Posterior cingulate gyrus (tissue), 11 donors: ENCODE results near the gene RAB9A.
A peak's percentile ranks its signal among the peaks of the same experiment; 100 is the strongest.
"Not testable (repeated sequence)": the region's sequence is repeated elsewhere in the genome, so short reads cannot be mapped to it uniquely, and the experiment has no call there.

Experiments used
- DNase-seq, 10 donors: peaks; one replicate each; pipeline versions ENCODE4 v3.0.0 to v3.0.0-alpha.2; 2020 to 2021; ENCODE audit warnings: mixed read lengths in 3 of 10
- intact Hi-C: fragments of 100-400 bp; cut with DNase I; formaldehyde crosslinking; loops from one replicate; pipeline ENCODE4 v1.15.1; 2023

Gene RAB9A

GRCh38 chrX:13688958-13689740, at the start of gene RAB9A:
RAB9A (plus strand) TSS chrX:13689128; CDS start chrX:13708747, 19,619 bp downstream.
- peak; percentile 68 to 97 (median 77) for DNase-seq
- intact Hi-C loops, result loop anchor here (2.0 to 5.0 kb wide), 2 partner anchors 36 to 43 kb away; partner anchors contain the start of genes OFD1, TCEANC and TRAPPC2

DNA sequence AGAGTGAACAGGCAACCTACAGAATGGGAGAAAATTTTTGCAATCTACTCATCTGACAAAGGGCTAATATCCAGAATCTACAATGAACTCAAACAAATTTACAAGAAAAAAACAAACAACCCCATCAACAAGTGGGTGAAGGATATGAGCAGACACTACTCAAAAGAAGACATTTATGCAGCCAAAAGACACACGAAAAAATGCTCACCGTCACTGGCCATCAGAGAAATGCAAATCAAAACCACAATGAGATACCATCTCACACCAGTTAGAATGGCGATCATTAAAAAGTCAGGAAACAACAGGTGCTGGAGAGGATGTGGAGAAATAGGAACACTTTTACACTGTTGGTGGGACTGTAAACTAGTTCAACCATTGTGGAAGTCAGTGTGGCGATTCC, 47.2 kb upstream of the RAB9A start:
- intact Hi-C loops, DNase-seq: not testable (repeated sequence)

- intact Hi-C loops, result loop anchor here (5.0 kb wide), 2 partner anchors 138 to 673 kb away; no protein-coding TSS in a partner anchor
- no peak for DNase-seq
Measured at GRCh38 chrX:13645464-13646153, 43.3 kb upstream of the RAB9A start.

- DNase-seq, result peak in 8 of 10 donors; percentile 18 to 94 (median 50)
- intact Hi-C loops, result loop anchor here (5.0 kb wide), 2 partner anchors 139 to 674 kb away; no protein-coding TSS in a partner anchor
Measured at GRCh38 chrX:13646154-13646549, 42.8 kb upstream of the RAB9A start.

DNA sequence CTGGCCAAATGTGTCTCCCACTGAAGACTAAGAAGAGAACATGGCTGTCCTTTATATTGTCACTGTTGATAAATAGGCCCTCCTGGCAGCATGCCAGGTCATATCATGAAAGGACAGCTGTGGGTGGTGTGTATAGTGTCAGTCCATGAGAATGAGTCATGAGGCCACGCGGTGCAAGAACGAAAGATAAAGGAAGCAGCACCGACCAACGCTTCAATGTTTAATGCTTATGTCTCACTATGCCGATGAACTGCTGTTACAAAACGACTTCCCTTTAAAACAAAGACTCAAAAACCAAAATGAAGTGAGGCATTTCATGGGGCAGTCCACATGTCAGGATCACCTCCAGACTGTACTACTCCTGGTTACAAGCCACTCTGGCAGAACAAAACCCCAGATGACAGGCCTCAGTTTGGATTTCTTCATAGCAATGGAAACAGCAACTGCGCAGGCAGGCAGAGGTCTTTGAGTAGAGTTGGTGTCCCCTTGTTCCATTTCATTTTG, 41.2 kb upstream of the RAB9A start:
- DNase-seq, result no peak
- intact Hi-C loops, result loop anchor here (5.0 kb wide), 2 partner anchors 140 to 675 kb away; no protein-coding TSS in a partner anchor

DNA sequence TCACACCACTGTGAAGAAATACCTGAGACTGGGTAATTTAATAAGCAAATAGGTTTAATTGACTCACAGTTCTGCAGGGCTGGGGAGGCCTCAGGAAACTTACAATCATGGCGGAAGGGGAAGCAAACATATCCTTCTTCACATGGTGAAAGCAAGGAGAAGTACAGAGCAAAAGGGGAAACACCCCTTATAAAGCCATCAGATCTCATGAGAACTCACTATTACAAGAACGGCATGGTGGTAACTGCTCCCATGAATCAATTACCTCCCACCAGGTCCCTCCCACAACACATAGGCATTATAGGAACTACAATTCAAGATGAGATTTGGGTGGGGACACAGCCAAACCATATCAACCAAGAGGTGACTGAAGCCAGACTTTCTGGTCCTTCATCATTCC, 40.6 kb upstream of the RAB9A start:
- DNase-seq, result not testable (repeated sequence)
- intact Hi-C loops, result loop anchor here (5.0 kb wide), 2 partner anchors 141 to 676 kb away; no protein-coding TSS in a partner anchor

DNA sequence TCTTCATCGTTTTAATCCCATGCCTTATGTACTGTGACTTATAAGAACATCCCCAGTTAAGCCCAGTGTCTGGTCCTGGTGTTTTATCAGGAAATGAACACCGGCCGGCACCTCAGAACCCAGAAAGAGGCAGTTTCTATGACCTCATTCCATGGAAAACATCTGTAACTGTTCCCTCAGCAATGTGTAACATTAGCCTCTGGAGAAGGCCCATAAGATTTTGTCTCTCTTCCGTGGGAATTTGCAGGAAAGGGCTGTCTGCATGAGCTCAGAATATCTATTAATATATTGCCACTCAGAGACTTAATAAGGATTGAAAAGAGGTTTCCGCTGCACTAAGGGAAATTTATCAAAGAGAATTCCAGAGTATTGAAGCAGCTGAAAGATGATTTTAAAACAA, 39.1 kb upstream of the RAB9A start:
- intact Hi-C loops, result loop anchor here (5.0 to 10.0 kb wide), 3 partner anchors 143 to 678 kb away; no protein-coding TSS in a partner anchor

DNA sequence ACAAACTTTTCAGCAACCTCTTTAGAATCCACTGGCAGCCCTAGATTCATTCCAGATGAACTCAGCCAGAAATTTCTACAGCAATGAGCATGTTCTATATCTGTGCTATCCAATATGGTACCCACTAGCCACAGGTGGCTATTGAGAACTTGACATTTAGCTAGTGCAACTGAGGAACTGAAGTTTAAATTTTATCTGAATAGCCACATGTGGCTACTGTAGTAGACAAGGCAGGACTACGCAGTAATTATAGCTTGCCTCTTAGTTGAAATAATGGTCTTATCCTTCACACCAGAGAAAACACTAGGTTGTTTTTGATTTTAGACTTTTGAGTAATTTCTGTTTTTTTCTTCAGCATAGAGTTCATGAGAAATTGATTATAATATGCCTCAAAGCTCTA, 38.6 kb upstream of the RAB9A start:
- DNase-seq, result no peak
- intact Hi-C loops, result loop anchor here (10.0 kb wide), 1 partner anchor 244 kb away; no protein-coding TSS in a partner anchor

More for the DNA sequence above, 39.1 kb upstream of the RAB9A start:
- no peak for DNase-seq

GRCh38 chrX:13651150-13651549, 37.8 kb upstream of the RAB9A start:
- DNase-seq, result no peak
- intact Hi-C loops, result loop anchor here (10.0 kb wide), 1 partner anchor 244 kb away; no protein-coding TSS in a partner anchor

- intact Hi-C loops, result loop anchor here (2.0 to 10.0 kb wide), 2 partner anchors 36 to 242 kb away; partner anchors contain the start of gene RAB9A
Measured at GRCh38 chrX:13652287-13652793, 36.6 kb upstream of the RAB9A start.

DNA sequence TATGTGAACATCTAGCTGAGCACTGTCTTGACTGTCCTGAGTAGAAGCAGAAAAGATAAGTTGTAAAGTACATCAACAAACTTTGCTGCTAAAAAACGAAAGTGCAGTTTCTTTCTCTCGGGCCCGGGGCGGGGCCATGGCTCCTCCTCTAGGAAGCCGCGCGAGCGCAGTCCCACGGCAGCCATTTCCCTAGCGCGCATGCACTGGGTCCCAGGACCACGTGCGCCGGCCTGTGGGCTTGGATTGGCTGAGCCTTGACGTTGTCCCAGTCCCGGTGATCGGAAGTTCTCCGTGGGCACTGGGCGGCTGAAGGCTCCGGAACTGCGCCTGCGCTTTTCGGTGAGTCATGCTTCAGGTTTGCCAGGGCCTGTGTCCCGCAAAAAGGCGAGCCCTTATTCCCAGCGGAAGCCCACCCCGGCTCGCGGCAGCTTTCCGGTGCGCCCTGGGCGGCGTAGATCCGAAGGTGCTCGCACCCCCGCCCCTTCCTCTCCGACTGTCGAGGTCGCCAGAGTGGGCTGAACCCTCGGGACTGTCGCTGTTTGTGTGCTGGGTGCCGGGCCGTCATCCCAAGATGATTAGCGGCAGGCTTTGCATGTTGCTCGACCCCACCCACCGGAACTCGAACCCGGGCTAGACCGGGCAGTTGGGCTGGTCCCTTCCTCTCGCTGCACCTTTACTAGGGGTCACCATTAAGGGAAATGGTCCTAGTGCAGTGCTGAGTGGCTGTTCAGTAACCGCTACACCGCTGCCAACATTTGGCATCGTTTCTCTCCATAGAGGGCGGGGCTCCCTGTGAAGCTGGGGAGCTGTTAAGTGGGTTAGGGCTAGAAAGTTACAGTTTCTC, 35.9 kb upstream of the RAB9A start, which contains the start of gene TCEANC:
TSS of gene TCEANC (plus strand) at position 292 of the 844 bp plus-strand sequence. CDS start 9,368 bp downstream, outside the sequence.
- intact Hi-C loops, result loop anchor here (1.0 to 10.0 kb wide), 3 partner anchors 36 to 377 kb away; partner anchors contain the start of gene RAB9A

More at GRCh38 chrX:13652287-13652793, 36.6 kb upstream of the RAB9A start:
- DNase-seq, result no peak

GRCh38 chrX:13654116-13654515, 34.8 kb upstream of the RAB9A start:
- intact Hi-C loops, result loop anchor here (10.0 kb wide), 1 partner anchor 241 kb away; no protein-coding TSS in a partner anchor

More for the DNA sequence above, 35.9 kb upstream of the RAB9A start, which contains the start of gene TCEANC:
- peak; percentile 87 to 99 (median 92) for DNase-seq

GRCh38 chrX:13655674-13656073, 33.3 kb upstream of the RAB9A start:
- DNase-seq, result no peak
- intact Hi-C loops, result loop anchor here (10.0 kb wide), 1 partner anchor 239 kb away; no protein-coding TSS in a partner anchor

More at GRCh38 chrX:13654116-13654515, 34.8 kb upstream of the RAB9A start:
- no peak for DNase-seq

GRCh38 chrX:13658602-13659001, 30.3 kb upstream of the RAB9A start:
- intact Hi-C loops, result loop anchor here (1.0 to 10.0 kb wide), 3 partner anchors 90 to 374 kb away; no protein-coding TSS in a partner anchor
- DNase-seq, result peak in 1 of 10 donors; percentile 9

GRCh38 chrX:13659063-13659462, 29.9 kb upstream of the RAB9A start:
- no peak for DNase-seq
- intact Hi-C loops, result loop anchor here (2.0 to 10.0 kb wide), 2 partner anchors 90 to 236 kb away; no protein-coding TSS in a partner anchor

GRCh38 chrX:13661735-13662288, 27.1 kb upstream of the RAB9A start:
- no peak for DNase-seq
- intact Hi-C loops, result no loop called here

DNA sequence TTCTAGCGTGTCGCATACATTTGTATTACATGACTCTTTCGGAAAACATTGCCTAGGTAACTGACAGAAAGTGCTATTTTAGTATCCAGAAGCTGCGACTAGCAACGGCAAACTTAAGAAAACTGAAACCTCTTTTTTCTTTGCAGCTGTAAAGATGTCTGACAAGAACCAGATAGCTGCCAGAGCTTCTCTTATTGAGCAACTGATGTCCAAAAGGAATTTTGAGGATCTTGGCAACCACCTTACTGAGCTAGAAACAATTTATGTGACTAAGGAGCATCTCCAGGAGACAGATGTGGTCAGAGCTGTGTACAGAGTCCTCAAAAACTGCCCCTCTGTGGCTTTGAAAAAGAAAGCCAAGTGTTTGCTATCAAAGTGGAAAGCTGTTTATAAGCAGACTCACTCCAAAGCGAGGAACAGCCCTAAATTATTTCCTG, 26.6 kb upstream of the RAB9A start:
- intact Hi-C loops, result no loop called here

GRCh38 chrX:13664020-13664419, 24.9 kb upstream of the RAB9A start:
- intact Hi-C loops, result no loop called here
- no peak for DNase-seq

More for the DNA sequence above, 26.6 kb upstream of the RAB9A start:
- no peak for DNase-seq
